Glomerular endothelial cell (primary cell): ENCODE measurements around the gene CNTN1. TPM values are rescaled to one million over a fixed set of nuclear protein-coding genes. Genes with fewer than 3 reads are reported as not detected.

Experiments used
- DNase-seq: peaks from one replicate; pipeline ENCODE4 v3.0.0-alpha.2; 2011; ENCODE audit warnings: low read depth, low spot score; ENCODE audit errors: extremely low read depth
- total RNA-seq: library from RNA; depleted of rRNA; stranded (reverse); fragments of >200 nt; gene quantifications from 2 replicates; pipeline ENCODE4 v1.2.3, GENCODE V29; 2015

Gene CNTN1
- total RNA-seq, 1 donor from 2014 or later, result 2.3 TPM

DNA sequence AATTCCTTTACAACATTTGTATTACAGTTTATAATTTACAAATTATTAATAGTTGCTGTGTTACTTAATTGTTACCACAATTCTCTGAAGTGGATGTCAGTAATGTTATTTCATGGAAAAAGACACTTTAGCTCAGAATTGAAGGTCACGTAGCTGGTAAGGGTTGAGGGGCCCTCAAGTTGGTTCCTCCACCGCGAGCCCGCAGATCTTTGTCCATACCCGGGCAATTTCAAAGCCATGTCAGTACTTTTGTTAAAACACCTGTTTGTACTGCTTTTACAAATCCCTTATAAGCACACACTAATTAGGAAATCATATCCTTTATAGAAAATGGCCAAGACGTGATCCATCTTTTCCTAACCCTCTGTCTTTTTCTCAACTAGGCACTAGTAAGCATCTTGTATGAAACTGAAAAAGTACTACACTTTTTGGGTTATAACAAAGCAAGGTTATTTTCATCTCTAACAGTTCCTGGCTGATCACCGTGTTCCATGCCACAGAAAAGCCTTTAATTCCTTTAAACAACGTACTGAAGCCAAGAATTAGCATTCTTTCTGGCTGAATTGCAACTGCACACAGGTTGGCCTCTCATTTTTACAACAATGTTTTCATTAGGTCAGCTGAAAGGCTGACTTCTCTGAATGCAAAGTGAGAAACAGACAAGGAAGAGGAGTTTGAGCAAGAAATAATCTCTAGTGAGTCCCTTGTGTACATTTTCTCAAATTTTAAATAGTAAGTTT lies 76.1 kb downstream of the CNTN1 start:
- DNase-seq, result no peak

DNA sequence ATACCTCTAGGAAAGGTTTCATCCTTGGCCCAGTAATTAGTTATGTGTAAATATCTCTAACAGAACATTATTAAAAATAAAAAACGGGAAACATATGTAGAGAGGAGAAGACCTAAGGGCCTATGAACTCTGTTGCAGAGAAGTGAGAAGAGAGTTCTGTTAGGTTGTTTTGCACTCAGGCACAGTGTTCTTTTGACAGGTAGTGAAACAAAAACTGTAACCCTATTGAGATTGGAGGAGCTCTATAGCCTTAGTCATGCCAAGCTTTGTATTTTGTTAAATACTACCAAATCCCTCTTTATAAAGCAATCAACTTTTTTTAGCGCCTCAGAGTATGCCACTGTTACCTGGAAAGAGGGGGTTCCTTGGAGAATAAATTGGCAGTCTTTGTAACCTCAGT lies 77.6 kb downstream of the CNTN1 start:
- DNase-seq, result no peak

DNA sequence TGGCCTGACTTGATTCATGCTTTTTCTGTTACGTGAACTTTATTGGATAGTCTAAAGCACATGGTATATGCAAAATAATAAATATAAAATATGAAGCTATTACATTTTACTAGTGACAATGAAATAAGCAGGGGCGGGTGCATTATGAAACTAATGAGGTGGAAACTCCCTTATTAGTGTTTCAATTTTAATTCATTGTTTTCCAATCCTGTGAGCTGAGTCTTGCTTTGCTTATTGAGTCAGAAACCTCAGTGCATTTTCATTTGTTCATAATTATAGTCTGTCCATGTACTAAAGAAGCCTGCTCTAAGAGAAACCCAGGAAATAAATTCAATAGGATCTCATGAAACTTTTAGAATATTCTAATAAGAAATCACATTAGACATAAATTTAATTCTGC lies 78.5 kb downstream of the CNTN1 start:
- no peak for DNase-seq

DNA sequence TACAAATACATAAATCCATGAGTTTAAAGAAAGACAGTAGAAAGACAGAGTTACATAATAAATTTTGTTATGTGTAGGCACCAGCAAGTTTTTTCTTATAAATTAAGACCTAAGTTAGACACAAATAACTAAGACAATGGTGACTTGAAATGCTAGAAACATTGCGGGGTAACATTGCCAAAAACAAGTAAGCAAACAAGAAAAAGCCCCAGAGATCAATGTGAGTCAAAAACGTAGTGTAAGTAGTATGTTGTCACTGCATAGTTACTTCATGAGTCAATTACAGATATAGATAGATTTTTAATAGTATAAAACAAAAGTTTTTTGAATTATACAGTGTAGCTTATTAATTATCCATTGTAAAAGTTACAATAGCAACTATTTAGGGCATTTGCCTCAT lies 83.4 kb downstream of the CNTN1 start:
- no peak for DNase-seq

DNA sequence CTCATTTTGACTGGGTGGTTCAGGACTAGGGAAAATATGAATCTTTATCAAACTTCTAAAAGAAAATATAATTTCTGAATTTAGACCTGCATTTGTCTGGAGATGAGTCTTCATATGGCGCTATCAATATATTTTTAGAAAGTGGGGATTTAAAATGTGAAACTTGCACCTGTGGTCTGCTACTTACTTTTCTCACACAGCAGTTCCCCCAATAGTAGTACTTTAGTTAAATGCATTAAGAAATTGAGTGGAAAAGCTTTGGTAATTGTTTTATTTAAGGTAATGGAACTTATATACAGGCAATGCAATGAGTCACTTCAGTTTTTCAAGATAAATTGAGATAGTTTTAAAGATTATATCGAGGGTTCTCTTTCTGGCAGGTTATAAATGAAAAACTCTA lies 91.9 kb downstream of the CNTN1 start:
- no peak for DNase-seq

DNA sequence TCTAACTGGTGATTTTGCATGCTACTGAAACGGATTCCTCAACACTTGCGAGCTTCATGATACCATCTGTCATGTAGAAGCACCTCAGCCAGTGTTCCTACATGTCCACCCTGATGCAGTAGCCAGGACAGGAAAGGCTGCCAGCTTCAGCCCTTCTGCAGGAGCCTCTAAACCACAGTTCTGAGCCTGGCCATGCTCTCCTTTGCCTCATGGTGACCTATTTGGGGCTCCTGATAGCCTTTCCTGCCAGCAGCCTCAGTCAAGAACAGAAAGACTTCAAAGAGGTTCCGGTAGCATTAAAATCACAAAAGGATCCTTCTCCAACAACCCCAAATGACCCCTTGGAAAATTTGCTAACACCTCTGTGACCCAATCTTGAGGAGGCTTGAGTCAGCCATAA lies 96.0 kb downstream of the CNTN1 start:
- DNase-seq, result no peak

DNA sequence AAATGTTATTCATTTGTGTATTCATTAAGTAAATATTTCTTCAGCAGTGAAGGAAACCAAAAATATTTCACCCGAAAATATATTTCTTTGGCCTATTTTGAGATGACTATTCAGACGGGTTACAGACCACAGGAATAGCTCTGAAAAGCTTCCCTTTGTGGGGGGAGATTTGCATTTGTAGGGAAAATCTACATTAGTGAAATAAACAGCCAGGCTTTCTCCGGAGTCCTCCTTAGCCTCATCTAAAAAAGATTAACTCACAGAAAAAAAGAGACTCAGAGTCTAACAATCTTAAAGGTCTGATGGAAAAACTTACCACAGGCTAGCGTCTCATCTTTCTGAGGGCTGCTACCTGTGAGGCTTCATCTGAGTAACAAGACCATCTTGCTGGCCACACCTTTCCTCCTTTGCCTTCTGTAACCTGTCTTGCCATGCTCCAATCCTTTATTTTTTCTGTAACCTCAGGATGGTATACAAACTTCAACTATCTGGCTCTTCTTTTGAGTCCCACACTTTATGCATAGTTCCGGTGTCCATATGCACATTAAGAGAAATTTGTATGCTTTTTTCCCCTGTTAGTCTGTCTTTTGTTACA lies 100.7 kb downstream of the CNTN1 start:
- no peak for DNase-seq

DNA sequence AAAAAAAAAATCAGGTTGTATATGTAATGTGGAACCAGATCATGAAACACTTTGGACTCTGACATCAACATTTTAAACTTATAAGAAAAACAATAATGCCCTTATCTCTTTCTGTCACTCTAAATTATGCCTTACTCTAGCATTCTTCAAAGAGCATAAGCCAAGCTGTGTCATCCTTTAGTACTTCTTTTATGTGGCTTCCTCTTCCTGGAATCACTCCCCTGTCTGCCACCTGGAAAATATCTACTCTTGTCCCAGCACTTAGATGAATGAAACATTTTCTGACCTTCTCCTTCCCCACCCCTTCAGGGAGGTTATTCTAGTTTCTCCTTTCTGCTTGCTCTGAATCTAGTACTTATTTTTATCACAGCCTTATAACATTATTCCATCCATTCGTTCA lies 101.2 kb downstream of the CNTN1 start:
- no peak for DNase-seq

DNA sequence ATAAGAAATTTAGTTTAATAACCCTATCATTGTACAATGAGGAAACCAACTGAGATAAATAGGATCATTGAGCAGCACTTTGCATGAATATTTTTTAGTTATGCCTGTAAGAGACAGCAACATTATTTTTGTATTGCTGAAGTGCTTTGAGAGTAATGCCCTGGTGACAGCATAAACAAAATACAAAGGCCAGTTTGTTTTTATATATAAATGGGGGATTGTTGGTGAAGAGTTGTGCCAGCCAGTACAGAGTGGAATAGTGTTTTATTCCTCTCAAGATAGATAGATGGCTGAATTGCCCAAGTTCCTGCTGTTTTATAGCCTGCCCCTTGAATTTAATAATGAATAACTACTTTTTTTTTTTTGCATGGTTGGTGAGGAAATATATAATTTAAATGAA lies 101.8 kb downstream of the CNTN1 start:
- DNase-seq, result no peak

DNA sequence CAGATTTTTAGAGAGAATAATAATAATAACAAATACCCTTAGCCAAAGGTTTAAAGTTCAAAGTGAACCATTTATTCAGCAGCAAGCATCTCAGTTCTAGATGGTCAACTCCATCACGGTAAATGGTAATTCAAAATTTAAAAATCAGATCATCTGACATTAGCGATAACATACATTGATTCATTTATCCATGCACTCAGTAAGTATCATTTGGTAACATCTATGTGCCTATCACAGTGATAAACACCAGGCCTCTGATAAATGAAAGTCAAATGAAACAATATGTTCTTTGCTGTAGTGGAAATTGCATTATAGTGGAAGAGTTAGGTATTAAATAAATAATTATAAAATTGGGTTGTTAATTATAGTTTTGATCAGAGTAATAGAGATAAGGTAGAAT lies 108.8 kb downstream of the CNTN1 start:
- no peak for DNase-seq

DNA sequence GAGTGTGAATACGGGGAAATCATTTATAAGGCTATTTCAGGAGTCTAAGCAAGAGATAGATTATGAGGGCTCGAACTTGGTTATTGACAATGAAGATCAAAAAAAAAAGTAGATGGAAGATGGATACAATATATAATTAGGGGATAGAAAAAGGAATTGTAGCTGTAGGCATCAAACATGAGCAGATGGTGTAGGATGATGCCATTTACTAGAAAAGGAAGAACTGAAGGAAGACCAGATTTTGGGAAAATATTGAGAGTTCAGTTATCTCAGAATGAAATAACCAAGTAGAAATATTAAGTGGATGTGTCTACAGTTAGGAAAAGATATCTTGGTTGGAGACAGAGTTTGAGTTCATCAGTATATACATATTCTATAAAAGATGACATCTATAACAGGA lies 109.6 kb downstream of the CNTN1 start:
- no peak for DNase-seq

DNA sequence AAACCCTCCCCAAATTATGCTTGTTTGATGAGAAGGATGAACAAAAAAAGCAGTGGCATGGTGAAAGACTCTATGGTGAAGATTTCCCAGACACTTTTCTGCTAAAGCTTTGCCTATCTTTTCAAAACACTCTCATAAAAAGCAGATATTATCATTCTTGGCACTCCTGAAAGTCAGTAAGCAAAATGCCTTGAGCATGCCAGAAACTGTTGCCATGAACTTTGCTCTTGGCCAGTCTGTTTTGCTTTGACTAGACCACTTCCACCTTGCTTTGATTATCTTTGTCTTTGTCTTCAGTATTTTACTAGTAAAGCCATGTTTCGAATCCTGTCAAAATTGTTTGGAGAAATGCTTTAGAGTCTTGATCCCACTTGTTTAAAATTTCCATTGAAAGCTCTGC lies 110.4 kb downstream of the CNTN1 start:
- DNase-seq, result no peak

DNA sequence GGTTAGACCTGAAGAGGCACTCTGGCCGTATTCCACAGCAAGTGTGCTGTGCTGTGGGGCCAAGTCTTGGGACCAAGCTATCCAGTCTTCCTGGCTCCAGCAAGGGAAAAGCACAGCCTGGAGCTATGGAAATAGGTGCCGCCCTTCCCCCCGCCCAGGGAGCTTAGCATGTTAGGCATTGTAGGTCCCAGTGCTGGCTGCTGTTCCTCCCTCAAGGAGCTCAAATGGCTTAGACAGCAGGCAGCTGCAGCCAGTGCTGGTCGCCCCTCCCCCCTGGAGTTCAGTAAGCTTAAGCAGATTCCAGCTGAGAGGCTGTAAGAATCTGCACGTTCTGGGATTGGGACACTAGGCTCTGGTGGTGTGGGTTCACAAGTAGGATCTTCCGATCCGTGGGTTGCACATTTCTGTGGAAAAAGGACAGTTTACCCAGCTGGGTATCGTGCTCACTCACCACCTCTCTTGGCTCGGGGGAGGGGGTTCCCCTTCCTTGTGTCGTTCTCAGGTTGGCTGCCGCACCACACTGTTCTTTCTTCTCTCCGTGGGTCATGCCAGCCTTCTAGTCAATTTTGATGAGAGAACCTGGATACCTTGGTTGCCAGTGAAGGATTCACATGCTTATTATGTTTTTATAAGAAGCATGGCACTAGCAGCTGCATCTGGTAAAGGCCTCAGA lies 127.3 kb downstream of the CNTN1 start:
- no peak for DNase-seq

DNA sequence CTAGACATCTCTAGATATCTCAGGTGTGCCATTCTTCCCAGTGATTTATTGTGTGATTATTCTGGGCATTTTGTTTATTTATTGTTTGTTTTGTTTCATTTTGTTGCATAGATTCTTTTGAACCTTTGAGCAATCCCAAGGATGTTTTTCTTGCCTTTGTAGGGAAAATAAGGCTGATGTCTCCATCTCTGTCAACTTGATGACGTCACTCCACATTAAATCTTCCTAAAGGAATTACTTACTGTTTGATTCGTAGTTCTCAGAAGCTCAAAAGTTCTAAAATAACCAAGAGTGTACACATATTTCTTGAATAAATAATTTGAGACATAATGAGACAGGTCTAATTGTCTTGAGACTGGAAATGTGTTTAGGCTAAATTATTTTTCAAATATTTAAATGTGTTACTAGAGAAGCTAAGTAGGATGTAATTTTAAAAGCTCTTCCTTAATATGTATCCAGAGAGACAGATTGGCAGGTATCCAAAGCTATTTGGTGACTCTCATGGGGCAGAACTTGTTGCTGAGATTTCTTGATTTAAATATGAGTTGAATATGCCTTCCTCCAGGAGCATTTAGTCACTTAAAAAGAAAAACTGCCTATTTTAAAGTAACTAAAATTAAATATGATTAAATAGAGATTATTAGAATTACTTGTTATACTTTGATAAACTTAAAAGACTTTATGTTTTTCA lies 128.7 kb downstream of the CNTN1 start:
- no peak for DNase-seq

DNA sequence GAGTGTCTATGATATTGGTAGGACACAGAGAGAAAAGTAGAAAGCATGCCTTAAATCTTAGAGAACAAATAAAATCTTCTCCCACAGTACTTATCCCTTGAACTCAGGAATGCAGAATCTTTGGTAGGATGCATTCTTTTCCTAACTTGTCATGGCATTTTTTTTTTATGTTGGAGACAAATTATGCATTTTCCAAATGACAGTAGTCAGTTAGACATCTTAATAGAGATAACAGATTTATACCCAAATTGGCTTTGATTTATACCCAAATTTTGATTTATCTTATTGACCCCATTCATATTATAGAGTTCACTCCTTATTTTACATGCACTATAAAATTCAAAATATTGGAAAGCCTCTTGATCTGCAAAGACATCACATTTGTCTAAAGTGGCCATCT lies 132.9 kb downstream of the CNTN1 start:
- DNase-seq, result no peak

DNA sequence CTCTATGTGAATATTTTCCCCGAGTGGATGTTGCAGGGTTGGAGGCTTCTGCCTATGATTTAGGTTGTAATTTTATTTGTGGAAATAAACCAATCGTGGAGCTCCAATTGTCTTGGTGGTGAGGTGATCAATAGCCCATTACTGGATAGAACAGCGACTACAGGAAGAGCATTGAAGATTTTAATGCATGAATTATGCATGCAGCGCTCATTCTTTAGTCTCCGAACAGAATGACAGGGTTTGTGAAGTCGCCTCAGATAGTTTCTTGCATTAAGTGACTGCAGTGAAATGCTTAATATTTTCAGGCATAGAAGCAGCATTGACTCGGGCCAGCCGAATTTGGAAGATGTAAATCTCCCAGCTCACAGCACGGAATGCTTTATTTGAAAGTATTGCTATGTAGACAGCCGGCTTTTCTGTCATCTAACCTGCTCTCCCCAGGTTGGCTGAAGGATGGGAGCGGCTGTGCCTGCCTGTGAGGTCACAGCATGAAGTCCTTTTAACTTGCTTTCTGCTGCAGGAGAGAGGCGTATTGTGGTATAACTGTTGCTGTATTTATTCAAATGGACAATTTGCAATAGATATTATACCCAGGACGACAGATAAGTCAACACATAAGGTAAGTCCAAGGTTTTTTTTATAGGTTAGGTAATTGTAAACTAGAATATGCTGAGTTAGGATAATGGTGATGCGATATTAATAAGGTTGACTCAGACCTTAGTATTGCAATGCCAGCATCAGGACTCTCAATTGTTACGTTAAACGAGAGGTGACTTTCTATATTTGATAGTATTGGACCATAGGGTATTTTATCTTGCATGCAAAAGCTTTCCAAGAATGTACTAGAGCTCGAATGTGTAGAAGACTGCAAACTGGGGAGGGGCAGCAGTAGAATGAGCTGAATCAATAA lies 135.7 kb downstream of the CNTN1 start:
- DNase-seq, result no peak

DNA sequence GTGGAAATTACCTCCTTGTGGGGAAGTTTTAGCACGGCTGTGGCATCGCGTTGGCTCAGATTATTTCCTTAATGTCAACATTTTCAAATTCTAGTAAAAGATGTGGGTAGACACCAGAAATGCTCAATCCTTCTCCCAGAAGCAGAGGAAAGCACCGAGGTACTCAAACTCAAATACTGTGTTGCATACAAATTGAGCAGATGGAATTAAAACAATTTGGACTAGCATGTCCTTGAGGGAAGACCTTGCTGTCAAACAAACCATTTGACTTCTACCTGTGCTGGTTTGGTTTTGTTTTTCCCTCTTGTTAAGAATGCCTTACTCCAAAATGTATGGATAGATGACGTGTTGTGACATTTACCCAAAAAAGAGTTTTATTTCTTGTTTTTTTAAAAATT lies 136.4 kb downstream of the CNTN1 start:
- no peak for DNase-seq

DNA sequence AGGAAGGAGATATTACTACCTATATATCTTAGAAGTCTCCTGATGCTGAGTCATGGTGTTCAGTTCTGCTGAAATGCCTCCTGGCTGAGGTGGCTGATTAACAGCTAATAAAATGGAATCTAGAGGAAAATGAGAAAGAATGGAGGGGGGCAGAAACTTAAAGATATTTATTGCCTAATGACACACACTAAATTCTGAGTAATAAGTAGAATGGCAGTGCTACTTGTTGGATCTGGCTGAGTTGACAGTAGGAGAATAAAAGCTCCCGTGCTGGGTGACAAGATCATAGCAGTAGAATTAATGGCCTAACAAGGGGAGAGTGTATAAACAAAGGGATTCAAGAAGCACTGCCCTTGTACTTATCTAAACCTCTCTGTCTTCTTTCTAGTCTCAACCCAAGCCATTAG lies 137.5 kb downstream of the CNTN1 start:
- no peak for DNase-seq

DNA sequence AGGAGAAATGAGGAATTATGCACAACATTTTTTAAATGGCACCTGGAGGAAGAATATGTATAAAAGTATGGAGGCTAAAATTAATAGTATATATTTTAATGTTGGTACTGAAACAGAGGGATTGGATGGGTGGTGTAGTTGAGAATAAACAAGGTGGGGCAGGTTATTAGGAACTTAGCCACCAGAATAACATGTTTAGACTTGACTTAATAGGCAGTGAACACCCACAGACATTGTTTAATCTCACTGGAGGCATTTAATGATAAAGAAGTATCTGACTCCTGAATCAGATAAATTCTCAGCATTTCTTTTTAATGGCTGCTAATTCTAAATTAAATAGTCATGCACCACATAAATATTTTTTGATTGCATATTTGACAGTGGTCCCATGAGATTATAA lies 139.7 kb downstream of the CNTN1 start:
- no peak for DNase-seq

DNA sequence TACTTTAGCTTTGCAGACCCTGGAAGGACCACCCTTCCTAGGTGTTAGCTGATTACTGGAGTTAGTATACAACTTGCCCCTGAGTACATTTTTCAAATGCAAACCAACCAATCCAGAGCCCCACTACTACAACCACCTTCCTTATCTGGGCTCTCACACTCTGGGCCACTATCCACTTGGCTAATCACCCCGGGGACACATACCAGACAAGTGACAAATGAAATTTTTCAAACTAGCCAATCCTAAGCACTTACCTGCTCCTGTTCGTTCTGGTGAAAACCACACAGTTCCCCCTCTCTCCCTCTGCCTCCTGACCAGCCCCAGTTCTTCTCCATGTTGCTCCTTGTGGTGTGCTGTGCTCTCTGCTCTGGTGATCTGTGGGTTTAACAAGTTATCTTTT lies 140.4 kb downstream of the CNTN1 start:
- no peak for DNase-seq

DNA sequence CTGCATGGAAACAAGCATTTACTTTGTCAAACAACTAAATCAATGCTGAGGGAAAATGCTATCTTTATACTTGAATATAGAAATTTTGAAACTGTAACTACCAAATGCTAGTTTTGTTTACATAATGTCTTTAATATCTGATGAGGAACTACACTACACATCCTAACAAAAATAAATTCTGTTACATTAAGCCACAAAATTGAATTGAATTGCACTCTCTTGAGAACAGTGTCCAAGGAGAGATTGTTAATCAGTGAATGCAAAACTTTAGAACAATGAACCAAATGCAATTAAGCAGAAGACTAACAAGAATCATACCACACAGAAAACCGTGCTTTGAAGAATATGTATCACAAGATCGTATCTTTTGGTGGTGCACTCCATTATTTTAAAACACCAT lies 141.6 kb downstream of the CNTN1 start:
- DNase-seq, result no peak
